RPMI8226 (cell line): ENCODE data around the gene GCNT4.

Experiments used
- DNase-seq: peaks from one replicate; pipeline ENCODE4 v3.0.0-alpha.2; 2015

Gene GCNT4

GRCh38 chr5:75012748-75013147, 39.6 kb downstream of the GCNT4 start:
- DNase-seq, result no peak

- no peak for DNase-seq
Observed at GRCh38 chr5:75010838-75011237, 41.5 kb downstream of the GCNT4 start.

GRCh38 chr5:75009556-75010345, 42.6 kb downstream of the GCNT4 start:
- no peak for DNase-seq

GRCh38 chr5:75006865-75007822, 45.2 kb downstream of the GCNT4 start:
- DNase-seq, result no peak

DNA sequence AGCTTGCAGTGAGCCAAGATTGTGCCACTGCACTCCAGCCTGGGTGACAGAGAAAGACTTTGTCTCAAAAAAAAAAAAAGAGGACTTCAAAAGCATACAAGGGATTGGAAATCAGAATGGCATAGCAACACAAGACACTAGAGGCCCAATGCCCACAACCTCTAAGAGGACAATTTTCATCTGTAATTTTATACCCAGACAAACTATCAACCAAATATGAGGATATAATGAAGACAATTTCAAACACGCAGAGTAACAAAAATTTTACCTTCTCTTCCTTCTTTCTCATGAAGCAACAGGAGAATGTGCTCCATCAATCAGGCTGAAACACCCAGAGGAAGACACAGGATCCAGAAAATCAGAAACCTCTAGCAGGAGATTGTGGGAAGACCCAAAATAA, 46.8 kb downstream of the GCNT4 start:
- DNase-seq, result no peak
